Measurements from ENCODE around the gene LIPI.

Gene LIPI

GRCh38 chr21:14075346-14076142 is 135.2 kb downstream of the LIPI start:
- TF ChIP-seq FOXP2 (optimal IDR thresholded peaks at IDR 0.05; ENCODE audit: control extremely low read depth, extremely low read length, insufficient read depth) (no peak), POLR2AphosphoS5 (IDR thresholded peaks at IDR 0.05; ENCODE audit: borderline replicate concordance, low read depth, low read length) (no peak), EZH2 (IDR thresholded peaks at IDR 0.05) (no peak)
- DNase-seq (ENCODE audit: low read depth, low spot score), result no peak
- Histone ChIP-seq H3K9ac (ENCODE audit: insufficient read length) (no peak overlapping the region), H3K27ac (no peak overlapping the region), H3K4me3 (no peak overlapping the region), H3K9me3 (ENCODE audit: low read depth, low read length) (no peaks in the 10 kb centered on the region), H3K36me3 (ENCODE audit: insufficient read depth, low read length) (no peaks in the 10 kb centered on the region)

GRCh38 chr21:14074177-14074576 is 136.6 kb downstream of the LIPI start:
- Histone ChIP-seq H3K9me3 (ENCODE audit: low read depth, low read length) (no peaks in the 10 kb centered on the region), H3K9ac (ENCODE audit: insufficient read length) (no peak overlapping the region), H3K4me3 (no peak overlapping the region), H3K36me3 (ENCODE audit: insufficient read depth, low read length) (no peaks in the 10 kb centered on the region), H3K27ac (no peak overlapping the region)
- DNase-seq (ENCODE audit: low read depth, low spot score), result no peak
- TF ChIP-seq EZH2 (IDR thresholded peaks at IDR 0.05) (no peak), POLR2AphosphoS5 (IDR thresholded peaks at IDR 0.05; ENCODE audit: borderline replicate concordance, low read depth, low read length) (no peak), FOXP2 (optimal IDR thresholded peaks at IDR 0.05; ENCODE audit: control extremely low read depth, extremely low read length, insufficient read depth) (no peak)

GRCh38 chr21:14073615-14074014 is 137.1 kb downstream of the LIPI start:
- DNase-seq (ENCODE audit: low read depth, low spot score), result no peak
- Histone ChIP-seq H3K36me3 (ENCODE audit: insufficient read depth, low read length) (no peaks in the 10 kb centered on the region), H3K9ac (ENCODE audit: insufficient read length) (no peak overlapping the region), H3K4me3 (no peak overlapping the region), H3K9me3 (ENCODE audit: low read depth, low read length) (no peaks in the 10 kb centered on the region), H3K27ac (no peak overlapping the region)
- TF ChIP-seq POLR2AphosphoS5 (IDR thresholded peaks at IDR 0.05; ENCODE audit: borderline replicate concordance, low read depth, low read length) (no peak), EZH2 (IDR thresholded peaks at IDR 0.05) (no peak), FOXP2 (optimal IDR thresholded peaks at IDR 0.05; ENCODE audit: control extremely low read depth, extremely low read length, insufficient read depth) (no peak)

GRCh38 chr21:14072761-14073535 is 137.8 kb downstream of the LIPI start:
- TF ChIP-seq EZH2 (IDR thresholded peaks at IDR 0.05) (no peak), POLR2AphosphoS5 (IDR thresholded peaks at IDR 0.05; ENCODE audit: borderline replicate concordance, low read depth, low read length) (no peak), FOXP2 (optimal IDR thresholded peaks at IDR 0.05; ENCODE audit: control extremely low read depth, extremely low read length, insufficient read depth) (no peak)
- Histone ChIP-seq H3K4me3 (no peak overlapping the region), H3K27ac (no peak overlapping the region), H3K36me3 (ENCODE audit: insufficient read depth, low read length) (no peaks in the 10 kb centered on the region), H3K9me3 (ENCODE audit: low read depth, low read length) (no peaks in the 10 kb centered on the region), H3K9ac (ENCODE audit: insufficient read length) (no peak overlapping the region)
- no peak for DNase-seq (ENCODE audit: low read depth, low spot score)

- H3K4me3 ChIP-seq, result no peak overlapping the region
- TF ChIP-seq POLR2AphosphoS5 (IDR thresholded peaks at IDR 0.05; ENCODE audit: borderline replicate concordance, low read depth, low read length) (no peak), EZH2 (IDR thresholded peaks at IDR 0.05) (no peak), FOXP2 (optimal IDR thresholded peaks at IDR 0.05; ENCODE audit: control extremely low read depth, extremely low read length, insufficient read depth) (no peak)
- DNase-seq (ENCODE audit: low read depth, low spot score), result no peak
- no peaks in the 10 kb centered on the region for H3K9me3 ChIP-seq (ENCODE audit: low read depth, low read length)
- no peak overlapping the region for H3K9ac ChIP-seq (ENCODE audit: insufficient read length)
- no peak overlapping the region for H3K27ac ChIP-seq
- no peaks in the 10 kb centered on the region for H3K36me3 ChIP-seq (ENCODE audit: insufficient read depth, low read length)
These were observed 138.6 kb downstream of the LIPI start for GRCh38 chr21:14071902-14072734.

GRCh38 chr21:14070968-14071367 is 139.8 kb downstream of the LIPI start:
- no peak overlapping the region for H3K4me3 ChIP-seq
- no peak overlapping the region for H3K9ac ChIP-seq (ENCODE audit: insufficient read length)
- no peaks in the 10 kb centered on the region for H3K36me3 ChIP-seq (ENCODE audit: insufficient read depth, low read length)
- no peak overlapping the region for H3K27ac ChIP-seq
- DNase-seq (ENCODE audit: low read depth, low spot score), result no peak
- no peak for TF ChIP-seq POLR2AphosphoS5 (IDR thresholded peaks at IDR 0.05; ENCODE audit: borderline replicate concordance, low read depth, low read length)
- no peak for TF ChIP-seq EZH2 (IDR thresholded peaks at IDR 0.05)
- TF ChIP-seq FOXP2 (optimal IDR thresholded peaks at IDR 0.05; ENCODE audit: control extremely low read depth, extremely low read length, insufficient read depth), result no peak
- H3K9me3 ChIP-seq (ENCODE audit: low read depth, low read length), result no peaks in the 10 kb centered on the region

- DNase-seq (ENCODE audit: low read depth, low spot score), result no peak
- Histone ChIP-seq H3K9ac (ENCODE audit: insufficient read length) (no peak overlapping the region), H3K27ac (no peak overlapping the region), H3K36me3 (ENCODE audit: insufficient read depth, low read length) (no peaks in the 10 kb centered on the region), H3K9me3 (ENCODE audit: low read depth, low read length) (no peaks in the 10 kb centered on the region), H3K4me3 (no peak overlapping the region)
- no peak for TF ChIP-seq EZH2 (IDR thresholded peaks at IDR 0.05)
These were observed 140.5 kb downstream of the LIPI start for GRCh38 chr21:14070049-14070893.
